Anterior cingulate cortex (tissue), 58 donors: Measurements from ENCODE around the gene SDK2.

Experiments
- DNase-seq, 58 donors: peaks; one replicate each; lab custom pipeline; 2025; lab: John Stamatoyannopoulos, UW

Gene SDK2

GRCh38 chr17:73591296-73592078, 52.8 kb downstream of the SDK2 start:
- no peak for DNase-seq

GRCh38 chr17:73589363-73589980, 54.8 kb downstream of the SDK2 start:
- DNase-seq, result no peak

DNA sequence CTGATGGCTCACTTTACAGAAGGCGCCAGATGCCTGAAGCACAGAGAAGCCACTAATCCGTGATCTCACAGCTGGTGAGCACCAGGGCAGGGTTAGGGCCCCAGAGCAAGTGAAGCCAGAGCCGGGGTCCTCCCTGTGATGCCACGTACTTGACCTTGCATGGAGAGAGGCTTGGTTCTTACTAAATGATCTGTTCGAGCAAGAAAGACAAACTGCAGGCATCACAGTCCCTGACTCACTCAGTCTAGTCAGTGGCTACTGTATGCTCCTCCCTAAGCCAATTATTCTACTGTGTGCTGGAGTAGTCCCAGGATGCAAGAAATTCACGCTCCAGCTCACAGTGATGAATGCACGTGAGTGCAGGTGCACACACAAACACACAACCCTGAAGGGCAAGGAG, 55.4 kb downstream of the SDK2 start:
- DNase-seq, result no peak

- DNase-seq, result no peak
These were observed 55.9 kb downstream of the SDK2 start for GRCh38 chr17:73588301-73588846.

DNA sequence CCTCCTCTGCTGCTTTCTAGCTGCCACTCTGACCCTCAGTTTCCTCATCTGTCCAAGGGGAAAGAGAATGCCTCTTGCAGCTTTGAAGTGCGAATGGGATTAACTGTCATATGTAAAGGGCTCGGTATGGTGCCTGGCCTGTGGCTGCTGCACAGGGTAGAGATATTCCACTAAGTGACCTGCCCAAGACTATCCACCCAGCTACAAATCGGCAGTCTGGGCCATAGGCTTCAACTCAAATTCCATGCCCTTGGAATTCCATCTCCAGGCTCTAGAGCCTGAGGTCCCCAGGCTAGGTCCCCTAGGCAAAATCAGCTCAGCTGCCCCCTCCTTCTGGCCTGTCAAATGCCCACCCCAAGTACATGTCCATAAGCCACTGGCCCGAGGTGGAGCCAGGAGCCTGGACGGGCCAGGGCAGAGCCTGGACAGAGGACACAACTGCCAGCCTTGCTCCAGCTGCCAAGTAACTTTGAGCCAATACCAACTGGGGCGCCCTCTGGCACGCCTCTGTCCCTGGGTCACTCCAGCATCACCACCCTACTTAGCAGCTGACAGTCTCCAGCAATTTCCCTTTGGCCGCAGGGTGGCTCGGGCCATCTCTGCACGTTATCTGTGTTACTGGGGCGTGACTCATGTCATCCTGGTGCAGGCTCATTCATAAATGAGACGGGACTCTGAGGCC, 57.2 kb downstream of the SDK2 start:
- DNase-seq, result peak in 4 of 58 donors; percentile 1 to 14 (median 4)

DNA sequence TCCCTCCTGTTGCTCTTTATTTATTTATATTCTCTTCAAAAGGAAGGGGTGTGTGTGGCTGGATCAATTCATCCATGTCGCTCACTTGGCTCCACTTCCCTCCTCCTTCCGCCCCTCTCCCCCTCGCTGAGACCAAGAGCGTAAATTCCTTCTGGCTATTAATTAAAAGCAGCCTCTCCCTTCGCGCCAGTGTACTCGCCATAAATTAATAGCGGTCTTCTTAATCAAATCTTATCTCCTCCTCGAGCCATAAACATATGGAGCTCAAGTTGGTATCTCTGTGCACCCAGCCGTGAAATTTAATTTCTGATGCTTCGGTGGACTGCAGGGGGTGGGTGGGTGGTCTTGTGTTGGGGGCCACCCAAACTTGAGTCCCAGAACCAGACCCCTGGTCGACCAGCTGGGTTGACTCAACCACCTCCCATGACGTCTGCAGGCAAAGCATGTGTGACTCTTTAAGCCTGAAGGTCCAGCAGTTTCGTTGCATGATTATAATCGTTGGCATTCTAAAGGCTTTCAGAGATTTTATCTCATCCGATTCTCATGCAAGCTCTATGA, 57.9 kb downstream of the SDK2 start:
- no peak for DNase-seq

DNA sequence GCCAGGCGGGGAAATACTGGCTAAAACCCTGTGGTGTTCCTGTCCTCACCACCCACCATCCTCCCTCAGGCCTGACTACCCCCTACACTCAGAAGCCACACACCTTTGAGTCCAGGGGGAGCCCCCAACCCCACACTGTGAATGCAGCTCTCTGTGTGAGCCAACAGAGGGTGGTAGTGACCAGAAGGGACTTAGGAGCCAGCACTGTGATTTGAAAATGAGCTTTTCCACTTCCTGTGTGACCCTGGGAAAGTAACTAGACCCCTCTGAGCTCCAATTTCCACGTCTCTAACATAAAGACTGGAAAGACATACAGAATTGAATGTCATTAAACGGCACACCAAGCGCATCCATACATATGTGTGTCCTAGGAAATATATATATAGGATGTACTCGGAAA, 58.7 kb downstream of the SDK2 start:
- no peak for DNase-seq

DNA sequence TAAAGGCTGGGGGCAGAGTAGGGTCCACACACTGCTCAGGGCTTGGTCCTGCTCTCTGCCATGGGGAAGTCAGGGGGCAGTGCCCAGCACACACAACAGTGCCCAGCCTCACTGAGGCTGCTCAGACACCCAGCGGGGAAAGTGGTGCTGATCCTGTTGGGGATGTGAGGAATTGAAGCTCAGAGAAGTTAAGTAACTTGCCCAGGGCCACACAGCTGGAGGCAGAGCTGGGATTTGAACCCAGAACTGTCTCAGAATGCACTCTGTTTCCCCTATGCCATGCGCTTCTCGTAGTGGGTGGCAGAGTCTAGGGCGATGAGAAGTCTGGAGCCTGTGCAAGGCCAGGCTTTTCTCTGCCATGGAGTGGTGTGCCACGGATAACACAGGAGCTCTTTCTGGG, 59.3 kb downstream of the SDK2 start:
- no peak for DNase-seq

DNA sequence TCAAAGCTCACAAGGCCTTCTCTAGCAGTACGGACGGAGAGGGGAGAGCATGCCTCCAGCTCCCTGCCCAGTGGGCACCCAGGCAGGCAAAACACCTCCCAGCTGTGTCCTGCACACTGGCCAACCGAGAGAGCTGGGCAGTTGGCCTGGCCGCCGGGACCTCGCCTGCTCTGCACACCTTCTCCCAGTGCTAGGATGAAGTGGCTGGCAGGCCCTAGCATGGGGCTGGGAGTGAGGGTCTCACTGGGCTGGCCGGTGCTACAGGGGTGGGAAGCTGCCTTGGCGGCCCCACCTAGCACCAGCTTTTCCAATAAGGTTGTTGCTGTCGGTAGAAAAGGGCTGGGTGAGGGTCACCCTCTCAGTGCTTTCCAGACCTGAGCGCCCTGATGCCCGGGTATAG, 60.2 kb downstream of the SDK2 start:
- no peak for DNase-seq

DNA sequence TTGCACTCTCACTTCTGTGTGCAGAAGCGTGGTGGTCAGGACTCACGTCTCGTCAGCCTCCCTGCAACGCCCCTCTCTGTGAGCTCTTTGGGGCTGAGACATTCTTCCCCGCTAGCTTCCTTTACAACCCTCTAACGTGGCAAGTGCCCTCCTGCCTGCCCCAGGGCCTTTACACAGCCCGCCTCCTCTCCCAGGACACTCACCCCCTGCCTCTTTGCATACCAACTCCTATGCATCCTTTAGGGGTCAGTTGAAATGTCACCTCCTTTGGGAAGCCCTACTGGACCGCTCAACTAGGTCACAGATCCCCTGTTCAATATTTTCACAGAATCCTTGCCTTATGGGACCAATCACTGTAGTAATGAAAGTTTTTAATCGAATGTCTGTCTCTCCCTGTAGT, 61.4 kb downstream of the SDK2 start:
- no peak for DNase-seq

- DNase-seq, result no peak
These were observed 61.9 kb downstream of the SDK2 start for GRCh38 chr17:73582359-73582758.

GRCh38 chr17:73581379-73581778, 62.9 kb downstream of the SDK2 start:
- no peak for DNase-seq

DNA sequence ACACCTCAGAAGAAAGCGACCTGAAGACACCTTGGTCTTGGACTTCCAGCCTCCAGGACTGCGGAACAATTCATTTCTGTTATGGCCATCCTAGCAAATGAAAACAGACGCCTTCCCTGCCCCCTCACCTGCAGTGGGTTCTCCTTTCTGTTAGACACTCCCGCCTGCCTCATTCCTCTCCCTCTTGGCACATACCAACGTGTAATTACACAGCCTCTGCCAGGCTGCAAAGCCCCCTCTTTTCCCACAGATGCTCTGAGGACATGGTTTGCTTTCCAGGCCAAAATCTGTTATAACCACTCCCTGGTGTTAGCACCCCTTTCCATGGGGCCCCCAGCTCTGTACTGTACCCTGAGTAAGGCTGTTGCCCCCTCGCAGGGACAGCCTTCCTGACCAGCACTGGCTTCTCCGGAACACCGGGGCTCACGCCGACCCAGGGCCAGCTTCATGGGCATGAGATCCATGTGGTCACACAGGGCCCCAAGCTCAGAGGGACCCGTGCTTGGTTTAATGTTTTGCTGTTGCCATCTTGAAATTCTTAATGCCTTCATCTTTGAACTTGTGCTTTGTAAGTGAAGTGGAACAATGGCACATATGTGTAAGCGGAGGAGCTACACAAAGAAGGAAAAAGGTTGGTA, 64.1 kb downstream of the SDK2 start:
- no peak for DNase-seq

GRCh38 chr17:73576556-73577098, 67.6 kb downstream of the SDK2 start:
- no peak for DNase-seq

DNA sequence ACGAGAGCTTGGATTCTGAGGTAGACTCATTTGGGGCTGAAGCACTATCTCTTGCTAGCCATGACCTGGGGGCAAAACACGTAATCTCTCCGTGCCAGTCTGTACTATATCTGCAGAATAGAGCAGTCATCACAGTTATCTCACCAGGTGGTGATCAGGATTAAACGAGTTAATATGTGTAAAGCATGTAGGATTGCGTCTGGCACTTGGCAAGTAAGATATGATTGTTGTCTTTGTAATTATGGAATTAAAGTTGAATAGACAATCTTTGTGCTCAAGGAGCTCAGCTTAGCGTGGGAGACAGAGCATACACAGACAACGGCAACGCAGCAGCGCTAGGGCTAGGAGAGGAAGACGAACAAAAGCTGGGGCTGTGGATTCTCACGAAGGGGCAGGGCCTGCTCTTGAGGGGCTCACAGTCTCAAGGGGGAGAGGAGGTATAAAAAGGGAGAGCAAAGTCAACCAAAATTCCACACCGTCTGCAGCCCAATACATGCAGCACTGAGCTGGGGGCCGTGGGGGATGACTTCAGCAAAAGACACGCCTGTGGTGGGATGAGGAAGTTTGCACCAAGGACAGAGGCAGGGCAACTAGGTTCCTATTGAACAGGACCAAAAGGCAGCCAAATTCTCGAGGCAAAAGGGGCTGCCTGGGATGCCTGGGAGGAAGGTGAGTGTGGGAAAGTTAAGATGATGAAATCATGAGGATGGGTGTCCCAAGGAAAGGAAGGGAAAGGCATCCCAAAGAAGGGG, 68.6 kb downstream of the SDK2 start:
- DNase-seq, result no peak

- no peak for DNase-seq
These were observed 72.6 kb downstream of the SDK2 start for GRCh38 chr17:73571511-73572130.

- DNase-seq, result no peak
These were observed 74.4 kb downstream of the SDK2 start for GRCh38 chr17:73569762-73570319.

DNA sequence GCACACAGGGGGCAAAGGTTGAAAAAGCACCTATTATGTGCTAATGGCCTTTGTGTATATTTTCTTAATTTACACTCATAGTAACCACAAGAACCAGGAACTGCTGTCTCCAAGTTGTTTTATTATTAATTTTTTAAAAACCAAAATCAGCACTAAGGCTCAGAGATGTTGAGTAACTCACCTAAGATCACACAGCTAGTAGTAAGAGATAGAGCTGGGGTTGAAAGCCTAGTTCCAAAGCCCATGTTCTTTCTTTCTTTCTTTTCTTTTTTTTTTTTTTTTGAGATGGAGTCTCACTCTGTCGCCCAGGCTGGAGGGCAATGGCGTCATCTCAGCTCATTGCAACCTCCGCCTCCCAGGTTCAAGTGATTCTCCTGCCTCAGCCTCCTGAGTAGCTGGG, 75.3 kb downstream of the SDK2 start:
- DNase-seq, result no peak
